ENCODE measurements around the gene SERPINB12.

The SERPINB12 gene

DNA sequence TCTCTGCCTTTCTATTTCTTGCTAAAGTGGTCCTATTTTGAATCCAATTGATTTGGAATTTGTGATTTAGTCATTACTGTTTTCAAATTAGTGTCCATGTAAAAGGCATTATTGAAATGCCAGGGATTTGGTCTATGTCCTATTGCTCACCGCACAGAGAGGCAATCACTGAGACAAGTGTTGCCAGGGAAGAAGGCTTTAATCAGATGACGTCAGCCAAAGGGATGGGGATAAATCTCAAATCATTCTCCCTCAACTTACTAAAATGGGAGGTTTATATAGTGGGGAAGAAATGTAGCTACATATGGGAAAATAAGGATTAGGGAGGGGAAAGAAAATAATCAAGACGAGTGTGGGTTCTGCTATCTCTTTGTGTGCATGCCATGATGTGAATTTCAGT lies 9.6 kb downstream of the SERPINB12 start:
- no peak for DNase-seq

DNA sequence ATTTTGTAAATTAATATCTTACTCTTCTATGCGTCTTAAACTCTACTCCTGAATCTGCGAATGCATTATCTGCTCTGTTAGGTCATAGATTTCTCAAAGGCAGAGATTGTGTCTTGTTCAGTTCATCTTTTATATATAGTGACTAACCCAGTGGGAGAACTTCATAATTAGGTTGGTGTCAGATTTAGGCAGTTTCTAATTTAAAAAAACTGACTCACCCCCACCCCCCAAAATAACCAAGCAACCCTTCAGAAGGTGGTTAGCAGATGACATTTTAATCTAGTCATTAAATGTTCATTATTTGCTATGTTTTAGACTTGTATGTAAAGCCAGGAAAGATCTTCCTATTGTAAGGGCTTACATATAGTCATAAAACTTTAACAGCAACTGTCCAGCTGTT lies 10.4 kb downstream of the SERPINB12 start:
- DNase-seq, result no peak

DNA sequence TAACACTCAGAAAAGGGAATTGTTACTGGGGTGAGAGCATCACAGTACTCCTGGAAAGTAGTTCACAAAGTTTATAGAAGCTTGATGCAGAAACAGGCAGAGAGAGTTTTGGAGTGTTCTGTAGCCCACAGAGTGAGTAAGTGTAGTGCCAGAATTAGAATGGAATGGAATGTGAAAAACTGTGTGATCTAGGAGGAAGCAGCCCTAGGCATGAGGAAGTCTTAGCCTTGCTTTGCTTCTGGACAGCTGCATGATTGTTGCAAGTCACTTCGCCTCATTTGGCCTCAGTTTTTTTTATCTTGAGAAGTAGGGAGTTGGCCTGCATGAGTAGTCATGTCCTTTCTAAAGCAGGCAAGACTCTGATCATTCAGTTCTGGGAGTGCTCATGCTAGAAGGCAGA lies 10.9 kb downstream of the SERPINB12 start:
- DNase-seq, result no peak

DNA sequence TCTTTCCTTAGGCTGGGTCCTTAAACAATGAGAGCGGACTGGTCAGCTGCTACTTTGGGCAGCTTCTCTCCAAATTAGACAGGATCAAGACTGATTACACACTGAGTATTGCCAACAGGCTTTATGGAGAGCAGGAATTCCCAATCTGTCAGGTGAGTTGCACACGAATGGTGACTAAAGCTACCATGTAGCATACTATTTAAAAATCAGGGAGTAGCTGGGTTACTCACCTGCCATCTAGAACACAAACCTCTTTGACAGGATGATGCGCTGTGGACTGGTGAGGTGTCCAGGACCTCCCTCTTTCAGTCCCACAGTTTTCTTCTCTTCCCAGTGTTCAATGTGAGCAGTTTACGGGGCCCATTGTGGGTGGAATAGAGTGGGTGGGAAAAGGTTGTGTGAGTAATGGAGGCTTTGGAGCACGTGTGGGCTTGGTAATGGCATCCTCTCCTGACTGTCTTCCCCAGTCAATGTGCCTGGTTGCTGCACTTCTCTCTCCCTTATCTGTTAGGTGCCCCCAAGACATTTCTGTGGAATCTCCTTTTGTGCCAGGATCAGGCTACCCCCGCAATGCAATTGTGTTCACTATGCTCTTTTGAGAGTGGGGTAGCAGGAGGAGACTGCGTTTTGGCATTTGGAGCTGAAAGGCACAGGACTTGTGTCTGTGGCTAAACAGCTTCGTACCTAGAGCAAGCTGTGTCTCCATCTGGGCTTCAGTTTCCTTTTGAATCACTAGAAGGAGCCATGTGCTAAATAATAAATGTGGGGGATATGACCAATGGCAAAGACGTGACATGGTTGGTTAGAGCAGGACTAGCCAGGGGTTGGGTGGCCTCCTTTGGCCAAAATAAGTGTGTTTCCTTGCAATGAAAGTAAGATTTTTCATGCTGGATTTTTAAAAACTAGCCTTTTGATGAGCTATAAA lies 17.7 kb downstream of the SERPINB12 start:
- no peak for DNase-seq

DNA sequence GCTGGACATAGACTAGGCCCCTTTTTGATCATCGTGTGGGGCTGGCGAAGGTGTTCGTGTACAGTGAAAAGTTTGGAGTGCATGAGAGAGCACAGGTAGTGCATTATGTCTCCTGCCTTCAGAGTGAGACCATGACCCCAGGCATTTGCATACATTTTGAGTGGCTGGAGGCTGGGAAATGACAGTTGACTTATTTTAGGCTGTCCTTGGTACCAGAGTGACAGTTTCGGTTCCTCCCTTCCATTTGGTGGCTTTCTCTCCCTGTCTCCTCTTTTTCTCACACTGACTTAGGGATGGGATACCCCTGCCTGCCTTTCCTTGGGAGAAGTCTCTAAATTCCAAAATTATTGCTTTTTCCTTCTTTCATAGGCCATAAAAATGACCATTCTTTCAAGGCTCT lies 20.1 kb downstream of the SERPINB12 start:
- DNase-seq, result no peak

DNA sequence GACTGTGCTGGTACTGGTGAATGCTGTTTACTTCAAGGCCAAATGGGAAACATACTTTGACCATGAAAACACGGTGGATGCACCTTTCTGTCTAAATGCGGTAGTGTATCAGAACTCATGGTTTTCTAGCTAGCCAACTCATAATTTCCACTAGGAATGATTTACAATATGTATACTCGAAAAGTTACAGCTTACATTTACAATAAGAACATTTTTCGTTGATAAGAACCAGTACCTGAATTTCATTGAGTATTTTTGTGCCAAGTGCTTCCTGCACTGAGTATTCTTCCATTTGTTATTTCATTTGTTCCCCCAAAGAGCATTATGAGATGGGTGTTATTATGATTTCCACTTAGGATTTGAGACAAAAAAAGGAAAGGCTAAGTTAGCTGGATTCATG lies 21.9 kb downstream of the SERPINB12 start:
- DNase-seq, result no peak

DNA sequence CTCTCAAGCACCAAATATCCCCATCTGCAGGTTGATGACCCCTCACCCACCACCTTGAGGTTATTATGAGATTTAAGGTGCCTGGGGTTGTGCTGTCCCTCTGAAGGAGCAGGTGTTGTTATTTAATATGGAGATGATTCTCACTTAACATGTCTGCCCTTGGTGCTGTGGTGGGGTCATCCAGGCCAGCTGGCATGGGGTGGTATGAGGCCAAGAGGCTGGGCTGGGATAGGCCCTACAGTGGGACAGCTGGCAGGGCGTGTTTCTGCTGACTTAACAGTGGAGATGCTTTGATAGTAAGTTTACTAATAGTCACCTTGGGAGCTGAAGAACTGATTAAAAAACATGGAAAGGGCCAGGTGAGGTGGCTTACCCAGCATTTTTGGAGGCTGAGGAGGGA lies 22.4 kb downstream of the SERPINB12 start:
- no peak for DNase-seq

DNA sequence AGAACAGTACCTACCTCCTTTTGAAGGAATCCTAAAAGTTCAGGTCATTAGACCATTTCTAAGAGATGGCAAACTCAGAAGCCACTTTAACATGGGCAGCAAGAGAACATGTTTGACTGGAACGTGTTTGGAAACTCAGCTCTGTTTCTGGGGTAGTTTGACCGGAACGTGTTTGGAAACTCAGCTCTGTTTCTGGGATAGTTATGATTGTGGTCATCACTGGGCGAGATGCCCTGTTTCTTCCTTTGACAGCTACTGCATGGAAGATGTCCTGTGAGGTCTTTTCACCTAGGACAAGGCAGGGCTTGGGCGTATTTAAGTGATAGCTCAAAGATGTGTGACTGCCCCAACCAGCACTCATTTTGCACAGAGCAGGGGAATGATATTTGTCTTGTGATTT lies 25.1 kb downstream of the SERPINB12 start:
- DNase-seq, result no peak

DNA sequence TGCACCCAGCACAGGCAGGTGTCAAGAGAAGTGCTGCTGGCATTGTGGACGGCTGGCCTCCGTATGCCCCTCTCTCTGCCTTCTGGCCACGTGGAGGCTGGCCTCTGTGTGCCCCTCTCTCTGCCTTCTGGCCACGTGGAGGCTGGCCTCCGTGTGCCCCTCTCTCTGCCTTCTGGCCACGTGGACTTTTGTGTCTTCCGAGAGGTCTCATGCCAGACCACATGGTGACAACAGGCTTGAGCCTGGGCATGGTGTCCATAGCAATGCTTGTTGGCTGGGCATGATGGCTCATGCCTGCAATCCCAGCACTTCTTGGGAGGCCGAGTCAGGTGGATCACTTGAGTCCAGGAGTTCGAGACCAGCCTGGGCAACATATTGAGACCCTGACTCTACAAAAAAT lies 25.7 kb downstream of the SERPINB12 start:
- no peak for DNase-seq

DNA sequence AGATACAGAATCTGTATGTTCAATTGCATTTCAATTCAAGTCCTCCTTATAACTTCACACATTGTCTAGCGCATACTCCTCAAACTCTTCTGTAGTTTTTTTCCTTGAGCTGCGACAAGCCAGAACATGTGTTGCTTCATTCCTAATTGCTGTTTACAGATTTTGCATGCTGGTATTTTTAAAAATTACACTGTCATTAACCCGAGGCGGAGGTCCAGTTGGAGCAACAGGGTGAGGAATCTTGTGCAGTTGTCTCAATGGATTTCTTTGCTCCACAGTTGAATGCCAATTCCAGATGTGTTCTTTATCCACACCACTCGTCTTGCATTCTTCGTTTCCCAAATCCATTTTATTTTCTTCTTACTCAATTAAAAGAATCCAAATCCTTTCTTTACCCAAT lies 28.6 kb downstream of the SERPINB12 start:
- DNase-seq, result no peak

DNA sequence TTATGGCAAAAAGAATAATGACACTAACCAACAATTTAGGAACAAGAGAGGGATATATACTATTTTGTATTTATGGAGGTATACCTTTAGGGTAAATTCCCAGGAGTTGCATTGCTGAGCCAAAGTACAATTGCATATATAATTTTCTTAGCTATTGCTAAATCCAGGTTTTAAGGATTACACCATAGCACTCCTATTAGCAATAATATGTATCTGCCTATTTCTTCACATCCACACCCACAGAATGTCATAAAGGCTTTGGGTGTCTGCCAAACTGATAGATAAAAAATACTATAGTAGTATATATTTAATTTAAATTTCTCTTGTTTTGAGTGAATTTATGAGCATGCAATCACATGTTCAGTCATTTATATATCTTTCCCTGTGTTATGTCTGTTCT lies 33.5 kb downstream of the SERPINB12 start:
- no peak for DNase-seq

DNA sequence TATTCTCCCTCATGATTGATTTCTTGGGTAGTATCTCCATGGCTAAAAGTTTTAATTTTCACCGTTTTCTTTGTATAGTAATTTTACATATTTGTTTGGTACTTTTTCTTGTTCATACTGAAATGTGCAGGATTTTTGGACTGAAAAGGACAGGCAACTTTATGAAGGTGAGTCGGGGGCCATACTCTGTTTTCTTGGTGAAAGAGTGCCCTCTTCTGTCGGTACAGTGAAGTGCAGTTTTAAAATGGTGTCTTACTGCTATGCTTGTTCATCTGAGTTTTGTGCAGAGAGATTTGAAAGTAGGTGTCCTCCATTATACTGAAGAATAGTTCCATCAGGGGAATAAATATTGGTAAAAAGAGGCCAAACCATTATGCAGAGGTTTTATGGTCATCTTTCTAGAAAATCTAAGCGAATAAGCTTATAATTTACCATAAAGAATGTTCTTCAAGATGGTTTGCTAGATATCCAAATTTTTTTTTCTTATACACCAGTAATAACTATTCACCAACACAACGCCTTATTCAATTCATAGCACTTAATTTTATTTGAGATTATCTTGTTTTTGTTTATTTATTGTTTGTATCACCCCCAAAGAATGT lies 36.3 kb downstream of the SERPINB12 start:
- no peak for DNase-seq

DNA sequence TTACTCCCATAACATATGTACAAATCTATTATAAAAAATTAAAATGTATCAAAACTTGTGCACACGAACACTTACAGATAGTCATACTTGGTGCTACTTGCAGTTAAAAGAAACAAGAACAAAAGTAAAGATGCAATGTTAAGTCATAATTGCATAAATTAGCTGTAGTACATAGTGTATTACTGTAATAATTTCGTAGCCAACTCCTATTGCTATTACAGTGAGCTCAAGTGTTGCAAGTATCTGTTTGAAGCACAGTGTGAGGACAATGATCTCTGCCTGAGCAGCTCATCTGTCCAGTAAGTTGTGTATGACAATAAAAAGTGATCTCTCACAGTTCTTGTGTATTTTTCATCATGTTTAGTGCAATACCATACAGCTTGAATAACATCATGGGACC lies 37.4 kb downstream of the SERPINB12 start:
- DNase-seq, result no peak

DNA sequence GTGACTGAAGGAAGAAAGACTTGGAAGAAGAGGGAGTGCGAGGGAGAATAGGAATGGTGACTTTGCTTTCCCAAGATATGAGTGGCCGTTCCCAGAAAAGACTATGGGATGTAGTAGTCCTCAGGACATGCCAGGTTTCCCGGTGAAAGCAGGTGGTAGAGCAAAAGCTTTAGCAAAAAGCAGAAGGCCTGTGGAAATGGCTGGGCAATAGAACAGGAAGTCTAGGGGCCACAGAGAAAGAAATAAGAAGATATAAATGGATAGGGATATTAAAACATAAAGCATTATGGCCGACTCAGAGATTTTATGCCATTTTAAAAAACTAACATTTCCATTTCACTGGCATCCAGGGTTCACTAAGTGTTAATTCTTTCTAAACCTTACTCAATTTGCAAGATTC lies 43.8 kb downstream of the SERPINB12 start:
- no peak for DNase-seq

DNA sequence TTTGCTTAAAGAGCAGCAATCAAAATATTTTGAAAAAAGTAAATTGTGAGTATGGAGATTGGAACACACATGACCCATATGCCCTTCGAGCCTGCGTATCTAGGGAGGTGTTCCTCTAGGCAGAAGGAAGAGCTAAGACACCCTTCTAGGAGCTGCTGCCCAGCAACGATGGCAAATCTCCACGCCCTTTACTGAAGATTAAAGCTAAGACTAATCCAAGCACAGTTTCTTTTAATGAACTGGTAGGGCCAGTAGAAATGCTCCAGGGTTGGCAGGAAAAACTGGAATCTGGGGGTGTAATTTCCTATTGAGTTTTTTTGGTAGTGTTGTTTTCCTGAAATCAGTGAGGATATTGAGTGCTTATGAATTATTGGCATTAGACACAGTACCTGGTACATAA lies 44.3 kb downstream of the SERPINB12 start:
- no peak for DNase-seq

DNA sequence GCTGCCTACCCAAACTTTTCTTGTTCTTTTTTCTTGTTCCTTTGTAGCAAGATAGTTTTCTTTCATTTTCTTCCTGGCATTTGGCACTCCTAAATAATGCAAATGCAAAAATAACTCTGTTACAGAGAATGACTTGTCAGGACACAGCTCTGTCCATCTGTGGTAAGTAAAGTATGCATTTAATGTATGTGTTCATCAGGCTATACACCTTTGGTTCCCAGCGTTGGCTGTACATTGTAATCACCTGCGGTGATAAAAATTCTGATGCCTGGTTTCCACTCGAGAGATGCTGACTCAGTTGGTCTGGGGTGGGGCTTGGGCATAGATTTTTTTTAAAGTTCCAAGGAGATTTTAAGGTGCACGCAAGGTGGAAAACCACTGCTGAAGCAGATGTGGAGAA lies 44.8 kb downstream of the SERPINB12 start, which contains the start of gene SERPINB13:
Gene SERPINB13, plus strand, starts transcription at position 378 of the 400 bp plus-strand sequence. CDS start 1,325 bp downstream, outside the sequence.
- DNase-seq, result no peak

DNA sequence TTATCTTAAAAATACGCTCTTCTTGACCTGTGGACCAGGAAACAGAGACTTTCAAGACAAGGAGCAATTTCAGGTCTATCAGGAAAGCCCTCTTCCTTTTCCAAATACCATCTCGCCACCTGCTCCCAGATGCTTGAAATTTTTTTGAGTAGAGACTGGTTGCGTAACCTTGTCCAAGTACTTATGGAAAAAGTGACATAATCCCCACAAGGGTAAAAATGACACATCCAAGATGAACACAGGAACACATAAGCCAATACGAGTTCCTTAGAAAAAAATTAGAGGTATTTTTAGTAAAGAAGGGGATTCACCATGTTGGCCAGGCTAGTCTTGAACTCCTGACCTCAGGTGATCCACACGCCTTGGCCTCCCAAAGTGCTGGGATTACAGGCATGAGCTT lies 46.7 kb downstream of the SERPINB12 start:
- DNase-seq, result no peak

DNA sequence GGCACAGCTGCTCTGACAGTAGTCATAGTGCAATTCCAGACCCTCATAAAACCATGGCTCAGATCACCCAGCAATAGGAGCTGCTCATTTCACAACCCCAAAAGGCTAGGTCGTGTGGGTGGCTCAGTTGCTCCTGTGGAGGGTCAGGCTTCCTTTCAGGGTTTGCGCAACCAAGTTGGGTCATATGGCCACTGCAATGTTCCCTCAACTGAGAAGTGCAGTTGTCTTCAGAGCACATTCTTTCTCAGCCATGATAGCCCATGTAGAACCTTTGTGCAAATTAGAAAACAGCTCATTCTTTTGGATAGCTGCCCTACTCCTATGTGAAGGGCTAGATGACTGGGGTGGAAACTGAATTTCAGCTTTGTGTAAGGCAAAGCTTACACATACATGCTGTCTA lies 48.2 kb downstream of the SERPINB12 start:
- DNase-seq, result no peak

DNA sequence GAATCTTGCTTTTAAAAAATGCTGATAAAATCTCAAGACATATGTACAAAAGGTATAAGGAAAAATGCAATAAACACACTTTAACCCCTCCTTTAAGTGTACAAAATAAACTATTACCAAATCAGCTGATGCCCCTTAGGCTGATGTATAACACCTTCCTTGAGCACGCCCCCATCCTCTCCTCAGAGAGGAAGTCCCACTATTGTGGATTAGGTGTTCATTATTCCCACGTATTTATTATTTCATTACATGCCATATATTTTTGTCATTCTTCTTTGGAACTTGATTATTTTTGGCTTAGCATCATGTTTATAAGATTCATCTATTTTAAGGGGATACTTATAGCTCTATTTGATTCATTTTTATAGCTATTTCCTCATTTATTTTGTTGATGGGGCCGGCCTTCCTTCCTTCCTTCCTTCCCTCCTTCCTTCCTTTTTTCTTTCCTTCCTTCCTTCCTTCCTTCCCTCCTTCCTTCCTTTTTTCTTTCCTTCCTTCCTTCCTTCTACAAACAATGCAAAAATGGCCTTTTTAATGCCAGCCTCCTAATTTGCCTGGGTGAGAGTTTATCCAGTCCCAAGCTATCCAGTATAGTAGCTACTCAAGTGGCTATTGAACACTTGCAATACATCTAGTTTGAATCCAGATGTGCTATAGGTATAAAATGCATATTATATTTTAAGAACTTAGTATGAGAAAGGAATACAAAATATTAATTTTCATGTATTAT lies 49.0 kb downstream of the SERPINB12 start:
- no peak for DNase-seq

DNA sequence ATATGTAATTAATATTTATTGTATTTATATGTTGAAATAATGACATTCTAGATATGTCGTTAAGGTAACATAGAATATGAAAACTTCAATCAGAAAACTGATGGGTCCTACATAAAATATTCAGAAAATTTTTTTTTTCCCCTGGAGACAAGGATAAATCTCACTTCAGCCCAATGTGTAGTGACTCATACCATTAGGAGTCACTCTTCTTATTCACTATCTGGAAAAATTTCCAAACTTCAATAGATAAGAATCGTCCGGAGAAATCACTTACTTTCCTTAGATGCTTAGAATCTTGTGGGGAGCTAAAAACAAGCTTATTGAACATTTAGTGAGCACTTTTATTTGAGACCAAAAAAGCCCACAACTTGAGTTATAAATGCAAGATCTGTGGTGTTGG lies 49.6 kb downstream of the SERPINB12 start:
- DNase-seq, result no peak

DNA sequence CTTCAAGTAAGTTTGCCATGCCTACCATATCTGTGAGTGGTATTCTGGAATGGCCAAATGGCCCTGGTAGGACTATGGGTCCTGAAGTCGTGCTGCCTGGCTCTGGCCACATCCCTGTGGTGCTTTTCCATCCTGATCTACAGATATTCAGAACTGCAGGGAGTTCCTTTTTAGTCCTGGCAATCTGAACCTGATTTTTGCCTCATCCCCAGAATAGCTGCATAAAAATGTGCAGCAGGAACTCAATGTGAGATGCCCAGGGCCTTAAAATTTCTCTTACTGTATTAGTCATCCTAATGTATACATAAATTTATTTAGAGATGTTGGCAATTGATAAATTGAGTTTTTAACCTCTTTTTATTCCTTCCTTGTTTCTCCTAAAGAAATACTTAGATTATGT lies 50.3 kb downstream of the SERPINB12 start:
- DNase-seq, result no peak

DNA sequence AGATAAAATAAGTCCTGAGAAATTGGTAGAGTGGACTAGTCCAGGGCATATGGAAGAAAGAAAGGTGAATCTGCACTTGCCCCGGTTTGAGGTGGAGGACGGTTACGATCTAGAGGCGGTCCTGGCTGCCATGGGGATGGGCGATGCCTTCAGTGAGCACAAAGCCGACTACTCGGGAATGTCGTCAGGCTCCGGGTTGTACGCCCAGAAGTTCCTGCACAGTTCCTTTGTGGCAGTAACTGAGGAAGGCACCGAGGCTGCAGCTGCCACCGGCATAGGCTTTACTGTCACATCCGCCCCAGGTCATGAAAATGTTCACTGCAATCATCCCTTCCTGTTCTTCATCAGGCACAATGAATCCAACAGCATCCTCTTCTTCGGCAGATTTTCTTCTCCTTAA lies 54.8 kb downstream of the SERPINB12 start:
- no peak for DNase-seq

DNA sequence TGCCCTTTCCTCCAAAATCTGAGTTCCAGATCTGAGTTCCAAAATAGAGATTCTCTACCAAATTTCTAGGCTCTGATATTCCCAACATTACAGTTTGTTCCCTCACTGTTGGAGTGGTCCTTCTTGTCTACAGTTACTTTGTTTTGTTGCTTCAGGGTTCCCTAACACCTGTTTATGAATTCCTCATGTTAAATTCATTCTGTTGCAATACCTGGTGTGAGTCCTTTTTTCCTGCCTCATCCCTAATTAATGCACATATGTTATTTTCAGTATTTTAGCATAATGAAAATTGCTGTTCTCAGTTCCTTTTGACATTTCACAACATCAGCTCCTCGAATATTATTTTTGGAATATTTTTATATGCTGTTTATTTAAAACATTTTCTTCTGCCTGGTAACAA lies 61.2 kb downstream of the SERPINB12 start:
- DNase-seq, result no peak

DNA sequence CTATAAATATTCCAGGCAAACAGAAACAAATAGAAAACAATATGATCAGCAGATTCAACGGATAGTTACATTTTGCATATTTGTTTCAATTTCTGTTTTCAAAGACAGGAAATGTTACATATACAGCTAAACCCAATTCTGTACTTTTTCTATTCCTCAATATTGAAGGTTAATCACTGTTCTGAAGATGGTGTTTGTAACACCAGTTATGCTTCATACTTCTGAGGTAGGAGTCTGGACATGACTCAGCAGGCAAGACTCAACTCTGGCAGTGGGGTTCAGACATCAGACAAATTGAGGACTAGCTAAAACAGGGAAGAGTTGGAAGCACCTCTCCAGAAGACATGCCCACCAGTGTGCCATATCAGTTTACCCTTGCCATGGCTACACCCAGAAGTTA lies 61.6 kb downstream of the SERPINB12 start:
- DNase-seq, result no peak

Measured in 8988T (cell line).